Mesodermal cell (in vitro differentiated cells): ENCODE data around the gene CYP1A2.
"Not testable (repeated sequence)": the region's sequence is repeated elsewhere in the genome, so short reads cannot be mapped to it uniquely, and the experiment has no call there.

Experiments
- H3K27ac ChIP-seq: 2 replicates; pipeline ENCODE4 v1.7.0; 2013; ENCODE audit warnings: mild to moderate bottlenecking, low read depth, low read length, moderate library complexity; ENCODE audit not compliant: severe bottlenecking
- H3K36me3 ChIP-seq: 2 replicates; pipeline ENCODE4 v1.7.1; 2013; ENCODE audit warnings: mild to moderate bottlenecking, low read length, moderate library complexity; ENCODE audit not compliant: control insufficient read depth, insufficient read depth
- H3K4me1 ChIP-seq: one replicate; pipeline ENCODE4 v1.7.1; 2013; ENCODE audit warnings: mild to moderate bottlenecking, low read length; ENCODE audit not compliant: insufficient read depth, control insufficient read depth, poor library complexity, severe bottlenecking
- H3K4me3 ChIP-seq: 2 replicates; pipeline ENCODE4 v1.7.0; 2013; ENCODE audit warnings: low read length, control low read depth, mild to moderate bottlenecking; ENCODE audit not compliant: insufficient read depth, poor library complexity, severe bottlenecking; ENCODE audit errors: extremely low read depth
- H3K9me3 ChIP-seq: 2 replicates; pipeline ENCODE4 v1.7.1; 2013; ENCODE audit warnings: mild to moderate bottlenecking, low read length, moderate library complexity; ENCODE audit not compliant: control insufficient read depth
- WGBS, 2 experiments: methylation state at CpG; one replicate each; pipeline ENCODE4 v1.1.5; 2013; ENCODE audit warnings: missing lambda C conversion rate in 2 of 2; ENCODE audit not compliant: insufficient coverage in 2 of 2; 5-methylcytosine and 5-hydroxymethylcytosine counted together

CYP1A2 gene

GRCh38 chr15:74725225-74725774 lies 23.3 kb upstream of the CYP1A2 start, which contains the start of gene CYP1A1:
CYP1A1 (minus strand) TSS chr15:74725528; CDS start chr15:74723097, 2,431 bp downstream.
- peaks cover 13% of the 10 kb centered on the region for H3K4me1 ChIP-seq
- H3K9me3 ChIP-seq, result no peaks in the 10 kb centered on the region
- WGBS, 2 experiments, result 15% methylated on average over 3 of the region's 10 CpGs; no CpG with 5 or more reads in 1 of the 2 experiments
- H3K4me3 ChIP-seq, result peak within 1 kb of the TSS; percentile 50
- H3K36me3 ChIP-seq, result no peaks in the 10 kb centered on the region
- peak within 1 kb of the TSS; percentile 36 for H3K27ac ChIP-seq

- Histone ChIP-seq H3K9me3 (no peaks in the 10 kb centered on the region), H3K27ac (peak overlapping the region; percentile 36), H3K36me3 (no peaks in the 10 kb centered on the region), H3K4me3 (peak overlapping the region; percentile 50), H3K4me1 (peaks cover 13% of the 10 kb centered on the region)
- 6 to 7% methylated on average over 65 to 70 of the region's 86 CpGs for WGBS, 2 experiments
These were observed 22.5 kb upstream of the CYP1A2 start for GRCh38 chr15:74725845-74726773.

GRCh38 chr15:74726774-74727164 lies 21.9 kb upstream of the CYP1A2 start:
- WGBS, 2 experiments, result 81% methylated on average over 21 to 24 of the region's 24 CpGs
- Histone ChIP-seq H3K36me3 (no peaks in the 10 kb centered on the region), H3K27ac (no peak overlapping the region), H3K4me3 (peak overlapping the region; percentile 50), H3K4me1 (peaks cover 13% of the 10 kb centered on the region), H3K9me3 (no peaks in the 10 kb centered on the region)

- Histone ChIP-seq H3K4me1 (peaks cover 13% of the 10 kb centered on the region), H3K36me3 (no peaks in the 10 kb centered on the region), H3K27ac (no peak overlapping the region), H3K9me3 (no peaks in the 10 kb centered on the region), H3K4me3 (no peak overlapping the region)
- WGBS, 2 experiments, result 90 to 93% methylated on average over 5 to 6 of the region's 7 CpGs
These were observed 20.9 kb upstream of the CYP1A2 start for GRCh38 chr15:74727727-74728126.

- H3K36me3 ChIP-seq, H3K4me1 ChIP-seq, H3K27ac ChIP-seq, H3K4me3 ChIP-seq, H3K9me3 ChIP-seq: not testable (repeated sequence)
- WGBS, 2 experiments, result 87 to 94% methylated on average over 6 to 22 of the region's 30 CpGs
These were observed 19.9 kb upstream of the CYP1A2 start for GRCh38 chr15:74728699-74729098.

- not testable (repeated sequence) for H3K4me3 ChIP-seq, H3K27ac ChIP-seq, H3K36me3 ChIP-seq, H3K4me1 ChIP-seq, H3K9me3 ChIP-seq
- no CpG with 5 or more reads among the region's 6 CpGs for WGBS, 2 experiments
These were observed 19.3 kb upstream of the CYP1A2 start for GRCh38 chr15:74729372-74729771.

- 83 to 88% methylated on average over 2 to 4 of the region's 7 CpGs for WGBS, 2 experiments
- Histone ChIP-seq H3K4me1 (peaks cover 4% of the 10 kb centered on the region), H3K9me3 (no peaks in the 10 kb centered on the region), H3K27ac (no peak overlapping the region), H3K4me3 (no peak overlapping the region), H3K36me3 (no peaks in the 10 kb centered on the region)
These were observed 17.9 kb upstream of the CYP1A2 start for GRCh38 chr15:74730619-74731316.

- Histone ChIP-seq H3K36me3 (no peaks in the 10 kb centered on the region), H3K4me1 (no peaks in the 10 kb centered on the region), H3K9me3 (no peaks in the 10 kb centered on the region), H3K27ac (no peak overlapping the region), H3K4me3 (no peak overlapping the region)
- WGBS, 2 experiments, result 82 to 97% methylated on average over 3 to 5 of the region's 5 CpGs
These were observed 15.8 kb upstream of the CYP1A2 start for GRCh38 chr15:74732846-74733245.

- H3K4me3 ChIP-seq, result no peak overlapping the region
- H3K9me3 ChIP-seq, result no peaks in the 10 kb centered on the region
- 81 to 95% methylated on average over 3 of the region's 3 CpGs for WGBS, 2 experiments
- H3K4me1 ChIP-seq, result no peaks in the 10 kb centered on the region
- no peak overlapping the region for H3K27ac ChIP-seq
- no peaks in the 10 kb centered on the region for H3K36me3 ChIP-seq
These were observed 15.4 kb upstream of the CYP1A2 start for GRCh38 chr15:74733269-74733668.

GRCh38 chr15:74735305-74735704 lies 13.3 kb upstream of the CYP1A2 start:
- Histone ChIP-seq H3K36me3 (no peaks in the 10 kb centered on the region), H3K27ac (no peak overlapping the region), H3K4me3 (no peak overlapping the region), H3K9me3 (no peaks in the 10 kb centered on the region), H3K4me1 (no peaks in the 10 kb centered on the region)
- 83% methylated on average over 2 of the region's 3 CpGs; no CpG with 5 or more reads in 1 of the 2 experiments for WGBS, 2 experiments
